ENCODE measurements around the gene EOLA1.
"Not testable (repeated sequence)": the region's sequence is repeated elsewhere in the genome, so short reads cannot be mapped to it uniquely, and the experiment has no call there.

DNA sequence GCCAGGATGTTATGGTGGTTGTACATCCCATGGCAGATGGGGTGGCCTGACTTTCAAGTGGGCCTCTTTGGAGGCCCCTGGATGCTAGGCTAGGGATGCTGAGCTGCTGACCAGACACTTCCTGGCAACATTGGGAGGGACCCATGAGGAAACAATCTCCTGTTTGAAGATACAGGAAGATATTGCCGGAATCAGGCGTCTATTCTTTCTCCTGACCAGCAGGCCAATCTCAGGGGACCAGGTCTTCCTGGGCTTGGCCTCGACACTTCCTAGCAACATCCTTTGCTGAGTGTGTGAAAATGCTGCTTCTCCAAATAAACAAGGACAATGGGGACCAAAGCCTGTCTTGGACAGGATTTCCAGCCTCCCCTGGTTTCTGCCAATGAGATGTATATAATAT lies 7.0 kb downstream of the EOLA1 start:
- TF ChIP-seq, protein P1, sequence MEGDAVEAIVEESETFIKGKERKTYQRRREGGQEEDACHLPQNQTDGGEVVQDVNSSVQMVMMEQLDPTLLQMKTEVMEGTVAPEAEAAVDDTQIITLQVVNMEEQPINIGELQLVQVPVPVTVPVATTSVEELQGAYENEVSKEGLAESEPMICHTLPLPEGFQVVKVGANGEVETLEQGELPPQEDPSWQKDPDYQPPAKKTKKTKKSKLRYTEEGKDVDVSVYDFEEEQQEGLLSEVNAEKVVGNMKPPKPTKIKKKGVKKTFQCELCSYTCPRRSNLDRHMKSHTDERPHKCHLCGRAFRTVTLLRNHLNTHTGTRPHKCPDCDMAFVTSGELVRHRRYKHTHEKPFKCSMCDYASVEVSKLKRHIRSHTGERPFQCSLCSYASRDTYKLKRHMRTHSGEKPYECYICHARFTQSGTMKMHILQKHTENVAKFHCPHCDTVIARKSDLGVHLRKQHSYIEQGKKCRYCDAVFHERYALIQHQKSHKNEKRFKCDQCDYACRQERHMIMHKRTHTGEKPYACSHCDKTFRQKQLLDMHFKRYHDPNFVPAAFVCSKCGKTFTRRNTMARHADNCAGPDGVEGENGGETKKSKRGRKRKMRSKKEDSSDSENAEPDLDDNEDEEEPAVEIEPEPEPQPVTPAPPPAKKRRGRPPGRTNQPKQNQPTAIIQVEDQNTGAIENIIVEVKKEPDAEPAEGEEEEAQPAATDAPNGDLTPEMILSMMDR (optimal IDR thresholded peaks at IDR 0.05 in 1 of 3, IDR thresholded peaks at IDR 0.05 in 1 of 3, conservative IDR thresholded peaks at IDR 0.05 in 1 of 3; ENCODE audit: extremely low read depth in 1 of 3, insufficient read depth in 2 of 3, low read length in 3 of 3) = not testable (repeated sequence)
- TF ChIP-seq EZH2 (IDR thresholded peaks at IDR 0.05; ENCODE audit: low read length) = not testable (repeated sequence)
